Tibial artery (tissue), 4 donors: ENCODE results near the gene MYOD1.

ENCODE experiments used
- DNase-seq, 2 donors: peaks; one replicate each; pipeline ENCODE4 v3.0.0-alpha.2; 2019
- H3K27ac ChIP-seq, 2 donors: fragments of 200-600 bp; sonication (generic) in 1 of 2; 1 replicate in 1 of 2; 2 replicates in 1 of 2; pipeline ENCODE4 v1.5.1; 2018 to 2019; ENCODE audit warnings: mild to moderate bottlenecking in 1 of 2
- H3K27me3 ChIP-seq, 2 donors: fragments of 200-600 bp; sonication (generic) in 1 of 2; one replicate each; pipeline versions ENCODE4 v1.5.1 to v1.6.0; 2016 to 2019
- H3K36me3 ChIP-seq, 3 donors: fragments of 200-600 bp; sonication (generic) in 2 of 3; one replicate each; pipeline ENCODE4 v1.5.1; 2016 to 2019; ENCODE audit warnings: mild to moderate bottlenecking in 2 of 3
- H3K4me1 ChIP-seq, 4 donors: fragments of 200-600 bp; sonication (generic) in 2 of 4; 1 replicate in 3 of 4; 2 replicates in 1 of 4; pipeline ENCODE4 v1.5.1; 2016 to 2019
- H3K4me3 ChIP-seq, 2 donors: fragments of 200-600 bp; sonication (generic) in 1 of 2; 1 replicate in 1 of 2; 2 replicates in 1 of 2; pipeline ENCODE4 v1.5.1; 2018 to 2019; ENCODE audit warnings: mild to moderate bottlenecking in 2 of 2
- H3K9me3 ChIP-seq, 3 donors: fragments of 200-600 bp; sonication (generic) in 1 of 3; one replicate each; pipeline ENCODE4 v1.5.1; 2016 to 2019
- intact Hi-C: fragments of 100-400 bp; cut with DNase I; formaldehyde crosslinking; loops from one replicate; pipeline ENCODE4 v1.15.0; 2023; ENCODE audit warnings: low total_unique reads
- TF ChIP-seq, protein P1 (sequence below), 2 experiments: fragments of 200-600 bp in 1 of 2; fragments of 450-650 bp in 1 of 2; IDR thresholded peaks; one replicate each; pipeline ENCODE4 v1.5.1; 2017 to 2019; ENCODE audit warnings: antibody characterized with exemption in 2 of 2, mild to moderate bottlenecking in 1 of 2, moderate library complexity in 1 of 2

Gene MYOD1

DNA sequence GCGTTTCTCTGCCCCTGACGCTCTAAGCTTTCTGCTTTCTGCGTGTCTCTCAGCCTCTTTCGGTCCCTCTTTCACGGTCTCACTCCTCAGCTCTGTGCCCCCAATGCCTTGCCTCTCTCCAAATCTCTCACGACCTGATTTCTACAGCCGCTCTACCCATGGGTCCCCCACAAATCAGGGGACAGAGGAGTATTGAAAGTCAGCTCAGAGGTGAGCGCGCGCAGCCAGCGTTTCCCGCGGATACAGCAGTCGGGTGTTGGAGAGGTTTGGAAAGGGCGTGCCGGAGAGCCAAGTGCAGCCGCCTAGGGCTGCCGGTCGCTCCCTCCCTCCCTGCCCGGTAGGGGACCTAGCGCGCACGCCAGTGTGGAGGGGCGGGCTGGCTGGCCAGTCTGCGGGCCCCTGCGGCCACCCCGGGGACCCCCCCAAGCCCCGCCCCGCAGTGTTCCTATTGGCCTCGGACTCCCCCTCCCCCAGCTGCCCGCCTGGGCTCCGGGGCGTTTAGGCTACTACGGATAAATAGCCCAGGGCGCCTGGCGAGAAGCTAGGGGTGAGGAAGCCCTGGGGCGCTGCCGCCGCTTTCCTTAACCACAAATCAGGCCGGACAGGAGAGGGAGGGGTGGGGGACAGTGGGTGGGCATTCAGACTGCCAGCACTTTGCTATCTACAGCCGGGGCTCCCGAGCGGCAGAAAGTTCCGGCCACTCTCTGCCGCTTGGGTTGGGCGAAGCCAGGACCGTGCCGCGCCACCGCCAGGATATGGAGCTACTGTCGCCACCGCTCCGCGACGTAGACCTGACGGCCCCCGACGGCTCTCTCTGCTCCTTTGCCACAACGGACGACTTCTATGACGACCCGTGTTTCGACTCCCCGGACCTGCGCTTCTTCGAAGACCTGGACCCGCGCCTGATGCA lies at the start of gene MYOD1:
TSS of gene MYOD1 (plus strand) at position 544 of the 910 bp plus-strand sequence. CDS start at position 756, 212 bp downstream.
- Histone ChIP-seq H3K27ac (no peak within 1 kb of the TSS), H3K4me3 (no peak within 1 kb of the TSS), H3K9me3 (no peaks in the 10 kb centered on the region), H3K36me3 (no peaks in the 10 kb centered on the region), H3K27me3 (peaks cover 0 to 87% of the 10 kb centered on the region in 2 donors), H3K4me1 (peaks cover 0 to 31% (median 9%) of the 10 kb centered on the region in 4 donors)
- no peak for DNase-seq
- TF ChIP-seq, protein P1, sequence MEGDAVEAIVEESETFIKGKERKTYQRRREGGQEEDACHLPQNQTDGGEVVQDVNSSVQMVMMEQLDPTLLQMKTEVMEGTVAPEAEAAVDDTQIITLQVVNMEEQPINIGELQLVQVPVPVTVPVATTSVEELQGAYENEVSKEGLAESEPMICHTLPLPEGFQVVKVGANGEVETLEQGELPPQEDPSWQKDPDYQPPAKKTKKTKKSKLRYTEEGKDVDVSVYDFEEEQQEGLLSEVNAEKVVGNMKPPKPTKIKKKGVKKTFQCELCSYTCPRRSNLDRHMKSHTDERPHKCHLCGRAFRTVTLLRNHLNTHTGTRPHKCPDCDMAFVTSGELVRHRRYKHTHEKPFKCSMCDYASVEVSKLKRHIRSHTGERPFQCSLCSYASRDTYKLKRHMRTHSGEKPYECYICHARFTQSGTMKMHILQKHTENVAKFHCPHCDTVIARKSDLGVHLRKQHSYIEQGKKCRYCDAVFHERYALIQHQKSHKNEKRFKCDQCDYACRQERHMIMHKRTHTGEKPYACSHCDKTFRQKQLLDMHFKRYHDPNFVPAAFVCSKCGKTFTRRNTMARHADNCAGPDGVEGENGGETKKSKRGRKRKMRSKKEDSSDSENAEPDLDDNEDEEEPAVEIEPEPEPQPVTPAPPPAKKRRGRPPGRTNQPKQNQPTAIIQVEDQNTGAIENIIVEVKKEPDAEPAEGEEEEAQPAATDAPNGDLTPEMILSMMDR (IDR thresholded peaks at IDR 0.05) = no peak
- intact Hi-C loops = no loop called here

- TF ChIP-seq, protein P1 (IDR thresholded peaks at IDR 0.05) = no peak
- Histone ChIP-seq H3K4me3 (no peak overlapping the region), H3K27ac (no peak overlapping the region), H3K27me3 (no peaks in the 10 kb centered on the region), H3K36me3 (no peaks in the 10 kb centered on the region), H3K9me3 (peaks cover 4 to 14% (median 7%) of the 10 kb centered on the region in 3 donors), H3K4me1 (no peaks in the 10 kb centered on the region)
- no peak for DNase-seq
- intact Hi-C loops = no loop called here
Measured at GRCh38 chr11:17672469-17672868, 46.9 kb upstream of the MYOD1 start.

DNA sequence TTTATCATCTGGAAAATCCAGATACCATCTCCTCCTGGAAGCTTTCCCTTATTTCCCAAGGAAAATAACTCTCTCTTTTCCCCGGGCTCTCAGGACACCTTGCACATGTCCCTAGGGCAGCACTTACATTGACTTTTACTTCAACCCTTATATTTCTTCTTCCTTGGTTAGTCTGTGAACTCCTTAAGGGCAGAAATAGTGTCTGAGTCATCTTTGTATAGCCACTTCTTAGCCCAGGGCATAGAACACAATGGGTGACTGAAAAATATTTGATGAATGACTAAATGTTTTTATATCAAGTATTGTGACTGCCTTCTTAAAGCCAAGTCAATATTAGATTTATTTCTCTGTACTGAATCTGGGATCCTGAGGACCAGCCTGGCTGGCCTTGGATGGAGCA lies 45.4 kb upstream of the MYOD1 start:
- no peak for DNase-seq
- Histone ChIP-seq H3K4me3 (no peak overlapping the region), H3K27me3 (no peaks in the 10 kb centered on the region), H3K27ac (no peak overlapping the region), H3K4me1 (no peaks in the 10 kb centered on the region), H3K9me3 (peaks cover 9 to 23% (median 9%) of the 10 kb centered on the region in 3 donors), H3K36me3 (no peaks in the 10 kb centered on the region)
- TF ChIP-seq, protein P1 (IDR thresholded peaks at IDR 0.05) = no peak
- intact Hi-C loops = no loop called here

DNA sequence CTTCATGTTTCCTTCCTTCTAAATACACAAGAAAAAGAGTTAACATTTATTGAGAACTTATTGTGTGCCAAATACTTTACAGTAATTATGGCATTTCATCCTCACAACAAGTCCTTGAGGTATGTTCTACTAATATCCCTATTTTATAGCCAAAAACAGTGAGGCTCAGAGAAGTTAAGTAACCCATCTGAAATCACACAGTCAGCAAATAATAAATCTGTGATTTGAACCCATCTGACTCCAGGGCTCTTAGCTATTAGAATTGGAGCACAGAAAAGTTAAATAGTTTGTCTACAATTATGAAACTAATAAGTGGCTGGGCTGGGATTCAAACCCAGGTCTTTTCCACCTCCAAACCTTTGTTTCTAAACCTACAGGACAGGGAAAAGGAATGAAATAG lies 36.5 kb upstream of the MYOD1 start:
- Histone ChIP-seq H3K4me1 (no peaks in the 10 kb centered on the region), H3K36me3 (no peaks in the 10 kb centered on the region), H3K27ac (no peak overlapping the region), H3K4me3 (no peak overlapping the region), H3K9me3 (peaks cover 0 to 5% (median 3%) of the 10 kb centered on the region in 3 donors), H3K27me3 (peaks cover 0 to 7% of the 10 kb centered on the region in 2 donors)
- no peak for DNase-seq
- intact Hi-C loops = no loop called here
- TF ChIP-seq, protein P1 (IDR thresholded peaks at IDR 0.05) = no peak

DNA sequence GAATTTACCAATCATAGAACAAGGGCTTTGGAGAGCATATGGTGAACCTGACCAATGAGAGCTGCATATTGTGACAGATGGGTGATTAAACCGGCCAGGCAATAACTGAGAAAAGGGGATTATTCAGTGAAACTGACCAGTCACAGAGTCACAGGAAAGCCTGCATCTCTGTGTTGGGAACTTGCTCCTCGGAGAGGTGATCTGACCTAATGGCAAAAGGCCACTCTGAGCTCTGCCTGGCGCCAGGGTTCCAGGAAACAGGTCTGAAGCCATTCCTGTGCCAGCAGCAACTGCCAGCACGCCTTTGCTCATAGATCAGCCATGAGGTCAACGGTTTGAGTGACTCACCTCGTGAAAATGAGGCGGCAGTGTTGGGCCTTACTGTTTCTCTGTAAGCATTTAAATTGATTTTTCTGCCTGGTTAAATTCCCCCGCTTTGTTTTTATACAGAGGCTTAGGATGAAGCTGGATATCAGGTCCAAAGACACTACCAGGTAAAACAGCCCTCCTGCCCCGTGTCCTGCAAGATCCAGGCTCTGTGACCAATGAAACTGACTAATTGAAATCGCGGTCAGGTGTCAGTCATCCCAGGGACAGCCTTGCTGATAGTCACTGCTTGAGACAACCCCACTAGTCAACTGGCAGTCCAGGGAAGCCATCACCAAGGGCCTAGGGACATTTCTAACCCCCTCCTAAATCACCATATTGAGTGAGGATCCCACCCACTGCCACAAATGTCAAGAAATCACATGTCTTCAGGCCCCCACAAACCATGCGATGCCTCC lies 35.8 kb upstream of the MYOD1 start:
- Histone ChIP-seq H3K4me3 (no peak overlapping the region), H3K27me3 (peaks cover 0 to 13% of the 10 kb centered on the region in 2 donors), H3K36me3 (no peaks in the 10 kb centered on the region), H3K27ac (no peak overlapping the region), H3K4me1 (no peaks in the 10 kb centered on the region), H3K9me3 (no peaks in the 10 kb centered on the region)
- no peak for DNase-seq
- intact Hi-C loops = no loop called here
- TF ChIP-seq, protein P1 (IDR thresholded peaks at IDR 0.05) = no peak
